ENCODE measurements around the gene DMD.
"Not testable (repeated sequence)": the region's sequence is repeated elsewhere in the genome, so short reads cannot be mapped to it uniquely, and the experiment has no call there.

Gene DMD

DNA sequence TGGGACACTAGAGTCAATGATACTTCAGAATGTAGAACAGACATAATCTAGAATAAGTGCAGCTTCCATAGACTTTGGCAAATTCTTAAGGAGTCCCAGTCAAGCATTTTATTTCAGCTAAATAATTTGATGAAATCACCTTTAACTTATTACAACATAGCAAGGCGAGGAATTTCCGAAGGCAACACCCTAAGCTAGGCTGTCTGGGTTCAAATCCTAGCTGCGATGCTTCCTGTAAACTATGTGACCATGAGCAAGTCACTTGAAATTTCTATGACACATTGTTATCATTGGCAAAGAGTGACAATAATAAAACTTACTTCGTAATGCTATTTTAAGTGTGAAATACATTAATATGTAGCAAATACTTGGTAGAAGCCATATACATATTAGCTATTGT, 679.1 kb downstream of the DMD start:
- no peaks in the 10 kb centered on the region for H3K36me3 ChIP-seq (replicated peaks)
- in situ Hi-C loops (cut with HindIII; ENCODE audit: low pct_ligation_motif_present, low sequenced_read_pairs) = no loop called here
- no peaks in the 10 kb centered on the region for H3K27me3 ChIP-seq (replicated peaks)
- DNase-seq = peak; percentile 16
- TF ChIP-seq, protein P1, sequence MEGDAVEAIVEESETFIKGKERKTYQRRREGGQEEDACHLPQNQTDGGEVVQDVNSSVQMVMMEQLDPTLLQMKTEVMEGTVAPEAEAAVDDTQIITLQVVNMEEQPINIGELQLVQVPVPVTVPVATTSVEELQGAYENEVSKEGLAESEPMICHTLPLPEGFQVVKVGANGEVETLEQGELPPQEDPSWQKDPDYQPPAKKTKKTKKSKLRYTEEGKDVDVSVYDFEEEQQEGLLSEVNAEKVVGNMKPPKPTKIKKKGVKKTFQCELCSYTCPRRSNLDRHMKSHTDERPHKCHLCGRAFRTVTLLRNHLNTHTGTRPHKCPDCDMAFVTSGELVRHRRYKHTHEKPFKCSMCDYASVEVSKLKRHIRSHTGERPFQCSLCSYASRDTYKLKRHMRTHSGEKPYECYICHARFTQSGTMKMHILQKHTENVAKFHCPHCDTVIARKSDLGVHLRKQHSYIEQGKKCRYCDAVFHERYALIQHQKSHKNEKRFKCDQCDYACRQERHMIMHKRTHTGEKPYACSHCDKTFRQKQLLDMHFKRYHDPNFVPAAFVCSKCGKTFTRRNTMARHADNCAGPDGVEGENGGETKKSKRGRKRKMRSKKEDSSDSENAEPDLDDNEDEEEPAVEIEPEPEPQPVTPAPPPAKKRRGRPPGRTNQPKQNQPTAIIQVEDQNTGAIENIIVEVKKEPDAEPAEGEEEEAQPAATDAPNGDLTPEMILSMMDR (IDR thresholded peaks at IDR 0.05; ENCODE audit: low read depth, low read length, missing control alignments) = no peak
- no peak overlapping the region for H3K27ac ChIP-seq
- H3K4me3 ChIP-seq (ENCODE audit: low read depth, low read length) = no peak overlapping the region

DNA sequence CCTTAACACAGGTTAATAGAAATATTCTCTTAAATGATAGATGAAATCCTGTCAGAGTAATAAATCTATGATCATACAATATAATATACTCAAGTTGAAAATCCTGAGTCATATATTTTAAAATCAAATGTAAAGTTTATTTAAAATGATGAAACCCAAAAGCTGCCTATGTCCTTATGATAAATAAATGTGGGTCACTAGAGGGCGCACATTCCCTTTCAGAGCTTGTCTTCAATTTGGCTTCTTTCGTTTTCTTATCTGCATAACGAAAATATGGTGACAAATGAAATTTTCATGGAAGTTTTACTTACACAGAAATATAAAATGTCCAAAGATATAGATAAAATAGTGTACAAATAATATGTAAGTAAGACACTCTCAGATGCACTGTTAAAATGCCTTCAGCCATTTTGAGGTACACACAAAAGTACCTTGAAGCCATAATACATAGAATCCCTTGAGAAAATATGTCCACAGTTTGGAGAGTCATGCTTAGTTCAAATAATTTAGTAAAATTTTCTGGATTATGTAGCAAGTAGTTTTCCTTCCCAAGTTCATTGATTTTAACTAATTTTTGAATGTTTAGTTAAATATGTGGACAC, 680.4 kb downstream of the DMD start:
- TF ChIP-seq, protein P1 (IDR thresholded peaks at IDR 0.05; ENCODE audit: low read depth, low read length, missing control alignments) = peak; percentile 53
- no peak overlapping the region for H3K27ac ChIP-seq
- no peaks in the 10 kb centered on the region for H3K27me3 ChIP-seq (replicated peaks)
- peak; percentile 41 for DNase-seq
- H3K4me3 ChIP-seq (ENCODE audit: low read depth, low read length) = no peak overlapping the region
- no peaks in the 10 kb centered on the region for H3K36me3 ChIP-seq (replicated peaks)
- in situ Hi-C loops (cut with HindIII; ENCODE audit: low pct_ligation_motif_present, low sequenced_read_pairs) = no loop called here

DNA sequence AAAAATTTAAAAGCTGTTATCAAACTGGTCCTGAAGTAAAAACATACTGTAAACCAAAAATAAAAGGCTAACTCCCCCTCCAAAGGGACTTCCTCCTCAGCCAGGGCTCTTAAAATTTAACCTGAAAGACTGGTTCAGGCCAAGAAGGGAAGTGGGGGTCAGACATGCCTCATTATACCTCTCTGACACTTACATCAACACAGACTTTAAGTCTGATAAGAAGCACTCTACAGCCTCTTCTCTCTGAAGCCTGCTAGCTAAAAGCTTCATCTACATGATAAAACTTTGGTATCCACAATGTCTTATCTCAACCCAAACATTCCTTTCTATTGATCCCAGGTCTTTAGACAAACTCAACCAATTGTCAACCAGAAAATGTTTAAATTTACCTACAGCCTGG, 682.9 kb downstream of the DMD start:
- DNase-seq; H3K27me3 ChIP-seq (replicated peaks); in situ Hi-C loops (cut with HindIII; ENCODE audit: low pct_ligation_motif_present, low sequenced_read_pairs); H3K36me3 ChIP-seq (replicated peaks); H3K4me3 ChIP-seq (ENCODE audit: low read depth, low read length); H3K27ac ChIP-seq: not testable (repeated sequence)

DNA sequence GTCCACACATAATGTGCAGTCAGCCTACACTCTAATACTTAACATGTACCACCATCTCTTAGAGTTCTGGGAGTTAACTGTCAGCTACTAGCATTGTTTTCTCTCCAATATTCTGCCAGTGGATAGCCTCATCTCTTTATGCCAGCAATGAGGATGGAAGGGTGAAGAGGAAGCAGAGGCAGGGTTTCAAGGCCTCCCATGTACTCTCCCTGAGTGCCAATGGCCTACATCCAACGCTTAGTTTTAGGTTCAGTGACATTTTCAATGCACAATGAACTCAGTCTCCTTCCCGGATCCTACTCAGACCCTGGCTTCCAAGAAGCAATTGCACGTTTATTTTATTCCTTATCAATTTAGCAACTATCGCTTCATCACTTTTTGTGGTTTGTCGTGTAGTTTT, 686.1 kb downstream of the DMD start:
- no peaks in the 10 kb centered on the region for H3K27me3 ChIP-seq (replicated peaks)
- DNase-seq = no peak
- in situ Hi-C loops (cut with HindIII; ENCODE audit: low pct_ligation_motif_present, low sequenced_read_pairs) = no loop called here
- TF ChIP-seq, protein P1 (IDR thresholded peaks at IDR 0.05; ENCODE audit: low read depth, low read length, missing control alignments) = no peak
- H3K27ac ChIP-seq = no peak overlapping the region
- no peak overlapping the region for H3K4me3 ChIP-seq (ENCODE audit: low read depth, low read length)
- no peaks in the 10 kb centered on the region for H3K36me3 ChIP-seq (replicated peaks)

DNA sequence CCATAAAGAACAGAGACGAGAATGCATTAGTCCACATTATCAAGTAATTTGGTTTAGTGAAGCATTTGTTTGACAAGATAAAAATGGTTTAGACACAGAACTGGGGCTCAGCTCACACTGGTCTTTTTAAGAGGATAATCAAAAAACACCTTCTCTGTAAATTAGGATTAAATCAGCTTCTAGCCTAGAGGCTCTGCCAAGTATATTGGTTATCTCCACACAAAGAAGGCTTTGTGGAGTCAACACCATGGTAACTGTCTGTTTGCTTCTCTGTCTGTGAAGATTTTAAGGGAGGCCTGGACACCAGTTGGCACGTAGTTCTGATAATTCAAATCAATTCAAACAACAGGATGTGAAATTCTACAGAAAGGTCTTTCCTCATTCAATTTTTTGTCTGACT, 687.0 kb downstream of the DMD start:
- Histone ChIP-seq H3K27me3 (replicated peaks) (no peaks in the 10 kb centered on the region), H3K4me3 (ENCODE audit: low read depth, low read length) (no peak overlapping the region), H3K36me3 (replicated peaks) (no peaks in the 10 kb centered on the region), H3K27ac (no peak overlapping the region)
- in situ Hi-C loops (cut with HindIII; ENCODE audit: low pct_ligation_motif_present, low sequenced_read_pairs) = no loop called here
- TF ChIP-seq, protein P1 (IDR thresholded peaks at IDR 0.05; ENCODE audit: low read depth, low read length, missing control alignments) = no peak
- no peak for DNase-seq

DNA sequence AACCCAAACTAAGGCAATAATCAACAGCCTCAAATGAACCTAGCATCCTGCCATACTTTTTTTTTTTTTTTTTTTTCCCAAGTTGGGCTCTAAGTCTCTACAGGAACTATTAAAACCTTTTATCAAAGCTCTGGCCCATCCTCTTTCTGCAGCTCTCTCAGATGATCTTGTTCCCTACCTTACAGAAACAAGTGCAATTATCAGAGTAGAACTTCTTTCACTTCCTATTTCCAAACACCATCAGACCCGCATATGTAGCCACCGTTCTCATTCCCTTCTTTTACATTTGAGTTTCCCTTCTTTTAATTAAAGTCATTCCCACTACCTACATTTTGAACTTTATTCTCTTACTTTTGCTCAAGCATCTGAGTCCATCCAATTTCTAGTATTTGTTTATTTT, 690.6 kb downstream of the DMD start:
- H3K36me3 ChIP-seq (replicated peaks) = no peaks in the 10 kb centered on the region
- H3K4me3 ChIP-seq (ENCODE audit: low read depth, low read length) = no peak overlapping the region
- TF ChIP-seq, protein P1 (IDR thresholded peaks at IDR 0.05; ENCODE audit: low read depth, low read length, missing control alignments) = no peak
- H3K27me3 ChIP-seq (replicated peaks) = no peaks in the 10 kb centered on the region
- no peak for DNase-seq
- no peak overlapping the region for H3K27ac ChIP-seq
- in situ Hi-C loops (cut with HindIII; ENCODE audit: low pct_ligation_motif_present, low sequenced_read_pairs) = no loop called here

All from brain microvascular endothelial cell (primary cell).